ENCODE results near the gene CAMK1. TPM values are rescaled to one million over a fixed set of nuclear protein-coding genes. Genes with fewer than 3 reads are reported as not detected.

The CAMK1 gene
- total and polyA plus RNA-seq, 9 of the 15 experiments (the other 6 are each of a cell fraction or from before 2014, with no cell fraction given), result 0.23 to 10.7 (median 6.0) TPM

GRCh38 chr3:9770276-9770812, 597 bp upstream of the CAMK1 start (continued):
- no peak for TF ChIP-seq THRA (IDR thresholded peaks at IDR 0.05)
- TF ChIP-seq HDAC1 (IDR thresholded peaks at IDR 0.05), result no peak
- no peak for TF ChIP-seq GTF2F1 (IDR thresholded peaks at IDR 0.05; ENCODE audit: low read depth, low read length)
- peak; percentile 80; the same call in 1 of the 2 replicates for TF ChIP-seq BCOR (IDR thresholded peaks at IDR 0.05)
- no peak for TF ChIP-seq E2F8 (IDR thresholded peaks at IDR 0.05; ENCODE audit: low read depth, partially characterized antibody)
- no peak for TF ChIP-seq ZNF347 (CRISPR knock-in tag; IDR thresholded peaks at IDR 0.05; ENCODE audit: low read depth)
- no peak for TF ChIP-seq NFATC3 (IDR thresholded peaks at IDR 0.05)
- no peak for TF ChIP-seq ZNF699 (CRISPR knock-in tag; IDR thresholded peaks at IDR 0.05; ENCODE audit: insufficient replicate concordance)
- TF ChIP-seq ETS1 (conservative IDR thresholded peaks at IDR 0.05; ENCODE audit: control insufficient read depth, low read depth, low read length), result no peak
- TF ChIP-seq ZNF197 (CRISPR knock-in tag; IDR thresholded peaks at IDR 0.05; ENCODE audit: low read depth), result no peak
- no peak for TF ChIP-seq NFE2 (IDR thresholded peaks at IDR 0.05; ENCODE audit: low read depth)
- no peak for TF ChIP-seq ZHX1 (conservative IDR thresholded peaks at IDR 0.05; ENCODE audit: low read length)
- TF ChIP-seq THAP7 (CRISPR knock-in tag; IDR thresholded peaks at IDR 0.05), result no peak
- no peak for TF ChIP-seq SMAD2 (IDR thresholded peaks at IDR 0.05; ENCODE audit: low read depth, low read length)
